CD14-positive monocyte (primary cell): ENCODE data around the gene DCAF6. TPM values are rescaled to one million over a fixed set of nuclear protein-coding genes. Genes with fewer than 3 reads are reported as not detected.

Source experiments
- DNase-seq, 3 donors: peaks; one replicate each; pipeline ENCODE4 v3.0.0-alpha.2; 2011 to 2022
- H2AFZ ChIP-seq: 2 replicates; pipeline ENCODE4 v1.6.0; 2012; ENCODE audit warnings: mild to moderate bottlenecking, low read depth, low read length, inconsistent platforms; ENCODE audit not compliant: insufficient read depth, poor library complexity, severe bottlenecking
- H3K27ac ChIP-seq, 2 donors: 1 replicate in 1 of 2; 2 replicates in 1 of 2; pipeline ENCODE4 v1.5.1; 2012 to 2013; ENCODE audit warnings: low read length in 2 of 2, control low read depth in 1 of 2, inconsistent platforms in 1 of 2, low read depth in 1 of 2, mild to moderate bottlenecking in 1 of 2
- H3K27me3 ChIP-seq, 2 donors: one replicate each; pipeline versions ENCODE4 v1.6.0 to v1.6.1; 2011 to 2013; ENCODE audit warnings: low read length in 2 of 2; ENCODE audit not compliant: control insufficient read depth in 2 of 2, insufficient read depth in 2 of 2
- H3K36me3 ChIP-seq, 2 donors: replicated peaks in 1 of 2; 1 replicate in 1 of 2; 2 replicates in 1 of 2; pipeline versions ENCODE4 v1.5.1 to v1.6.1; 2012 to 2013; ENCODE audit warnings: low read length in 2 of 2, control low read depth in 1 of 2, inconsistent platforms in 1 of 2, mild to moderate bottlenecking in 1 of 2; ENCODE audit not compliant: insufficient read depth in 2 of 2, control insufficient read depth in 1 of 2
- H3K4me1 ChIP-seq, 2 donors: 1 replicate in 1 of 2; 2 replicates in 1 of 2; pipeline versions ENCODE4 v1.5.1 to v1.6.1; 2012 to 2013; ENCODE audit warnings: low read length in 2 of 2, control low read depth in 1 of 2, inconsistent platforms in 1 of 2, mild to moderate bottlenecking in 1 of 2, moderate library complexity in 1 of 2; ENCODE audit not compliant: insufficient read depth in 2 of 2, control insufficient read depth in 1 of 2
- H3K4me2 ChIP-seq: replicated peaks from 2 replicates; pipeline ENCODE3; 2012; ENCODE audit warnings: low read length, moderate library complexity, mild to moderate bottlenecking; ENCODE audit not compliant: poor library complexity, severe bottlenecking; ENCODE audit errors: extremely low read depth
- H3K4me3 ChIP-seq, 3 experiments: fragments of 200-600 bp in 1 of 3; sonication (generic) in 1 of 3; replicated peaks in 1 of 3; 1 replicate in 2 of 3; 2 replicates in 1 of 3; pipeline ENCODE4 v1.5.1; 2011 to 2013; ENCODE audit warnings: low read length in 3 of 3, mild to moderate bottlenecking in 3 of 3, control low read depth in 2 of 3, low read depth in 2 of 3, inconsistent platforms in 1 of 3, moderate library complexity in 1 of 3
- H3K79me2 ChIP-seq: 2 replicates; pipeline ENCODE4 v1.6.0; 2012; ENCODE audit warnings: mild to moderate bottlenecking, control low read depth, inconsistent platforms, low read length, moderate library complexity; ENCODE audit not compliant: insufficient read depth
- H3K9ac ChIP-seq: 2 replicates; pipeline ENCODE4 v1.6.0; 2017; ENCODE audit warnings: low read length, mild to moderate bottlenecking; ENCODE audit not compliant: insufficient read depth, poor library complexity, severe bottlenecking
- H3K9me3 ChIP-seq, 2 donors: replicated peaks in 1 of 2; 1 replicate in 1 of 2; 2 replicates in 1 of 2; pipeline versions ENCODE4 v1.5.1 to v1.6.1; 2012 to 2013; ENCODE audit warnings: low read length in 2 of 2, control low read depth in 1 of 2; ENCODE audit not compliant: control insufficient read depth in 1 of 2, insufficient read depth in 1 of 2
- H4K20me1 ChIP-seq: 2 replicates; pipeline ENCODE4 v1.6.0; 2012; ENCODE audit warnings: mild to moderate bottlenecking, low read length, control low read depth, moderate library complexity; ENCODE audit not compliant: insufficient read depth
- H3K27ac Mint-ChIP-seq, 7 donors: one replicate each; pipeline ENCODE4 v1.8.0; 2020; ENCODE audit warnings: mild to moderate bottlenecking in 7 of 7, mixed read lengths in 7 of 7, moderate library complexity in 6 of 7, inconsistent platforms in 2 of 7
- H3K27me3 Mint-ChIP-seq, 3 donors: one replicate each; pipeline ENCODE4 v1.8.0; 2021 to 2022; ENCODE audit warnings: low read depth in 3 of 3, mild to moderate bottlenecking in 3 of 3, mixed read lengths in 3 of 3, moderate library complexity in 3 of 3, inconsistent platforms in 1 of 3
- H3K36me3 Mint-ChIP-seq, 2 donors: one replicate each; pipeline ENCODE4 v1.8.0; 2020; ENCODE audit warnings: mixed read lengths in 2 of 2, inconsistent platforms in 1 of 2, mild to moderate bottlenecking in 1 of 2
- H3K4me1 Mint-ChIP-seq: one replicate; pipeline ENCODE4 v1.8.0; 2020; ENCODE audit warnings: mild to moderate bottlenecking, mixed read lengths
- H3K4me3 Mint-ChIP-seq, 2 donors: one replicate each; pipeline ENCODE4 v1.8.0; 2020; ENCODE audit warnings: mild to moderate bottlenecking in 2 of 2, mixed read lengths in 2 of 2, moderate library complexity in 1 of 2
- H3K9me3 Mint-ChIP-seq, 7 donors: one replicate each; pipeline ENCODE4 v1.8.0; 2020 to 2022; ENCODE audit warnings: mixed read lengths in 7 of 7, mild to moderate bottlenecking in 6 of 7, moderate library complexity in 6 of 7, inconsistent platforms in 2 of 7
- WGBS: methylation state at CpG from one replicate; pipeline ENCODE4 v1.1.5; 2013; ENCODE audit warnings: missing lambda C conversion rate; ENCODE audit not compliant: insufficient coverage; 5-methylcytosine and 5-hydroxymethylcytosine counted together
- intact Hi-C, 2 donors: fragments of 100-400 bp; cut with micrococcal nuclease; formaldehyde crosslinking; loops; one replicate each; pipeline versions ENCODE4 v1.15.0 to v1.15.1; 2023
- polyA plus RNA-seq, 3 donors: library from polyadenylated mRNA; depleted of rRNA in 1 of 3; unstranded in 2 of 3; stranded (reverse) in 1 of 3; fragments of 300-500 nt in 2 of 3; fragments of >200 nt in 1 of 3; fragmentation: Illumina TruSeq in 2 of 3; gene quantifications; 1 replicate in 2 of 3; 2 replicates in 1 of 3; pipeline ENCODE4 v1.2.3, GENCODE V29; 2012 to 2021
- TF ChIP-seq, protein P1 (sequence below): fragments of 200-600 bp; IDR thresholded peaks from one replicate; pipeline ENCODE4 v1.8.0; 2022; ENCODE audit warnings: antibody characterized with exemption, mild to moderate bottlenecking

Gene DCAF6
- polyA plus RNA-seq, 3 donors = 11.8 to 16.1 (median 11.9) TPM

DNA sequence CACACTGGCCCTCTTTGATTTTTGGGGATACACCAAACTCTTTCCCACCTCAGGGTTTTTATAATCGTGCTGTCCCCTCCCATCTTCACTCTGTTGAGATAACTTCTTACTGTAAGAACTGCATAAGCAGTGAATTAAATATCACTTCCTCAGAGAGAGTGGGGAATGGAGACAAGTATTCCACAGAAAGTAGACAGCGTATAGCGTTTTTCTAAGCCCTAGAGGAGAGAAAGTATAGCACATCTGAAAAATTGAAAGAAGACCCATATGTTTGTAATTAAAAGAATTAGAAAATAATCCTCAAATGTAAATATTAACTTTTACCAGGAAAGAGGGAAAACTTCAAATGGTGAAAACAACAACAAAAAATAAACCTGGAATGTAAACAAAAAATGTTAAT, 132.9 kb downstream of the DCAF6 start:
- H3K27ac Mint-ChIP-seq = no peak overlapping the region

DNA sequence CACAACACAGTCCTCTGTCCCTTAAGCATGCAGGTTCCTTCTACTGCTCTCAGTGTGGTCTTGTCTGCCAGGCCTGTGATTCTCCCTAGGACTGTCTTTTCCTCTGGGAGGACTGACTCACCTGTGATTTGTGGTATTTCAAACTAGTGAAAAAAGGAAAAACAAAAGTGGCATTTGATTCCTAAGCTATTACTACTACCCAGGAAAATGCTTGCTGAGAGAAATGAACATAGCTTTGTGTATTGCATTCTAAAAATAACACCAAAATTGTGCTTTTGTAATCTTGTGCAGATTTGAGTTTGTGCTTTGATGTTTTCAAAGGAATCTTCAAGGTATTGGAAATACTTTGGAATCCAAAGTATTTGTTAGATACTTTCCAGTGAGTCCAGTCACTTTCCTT, 143.3 kb downstream of the DCAF6 start:
- intact Hi-C loops = no loop called here
- H3K4me3 Mint-ChIP-seq = no peak overlapping the region
- peak overlapping the region in 3 of 7 donors; percentile 6 to 27 (median 24) for H3K27ac Mint-ChIP-seq

More for the DNA sequence above, 132.9 kb downstream of the DCAF6 start:
- Mint-ChIP-seq H3K27me3 (no peaks in the 10 kb centered on the region), H3K9me3 (no peaks in the 10 kb centered on the region), H3K4me3 (no peak overlapping the region), H3K4me1 (no peaks in the 10 kb centered on the region), H3K36me3 (peaks cover 54 to 63% of the 10 kb centered on the region in 2 donors)
- Histone ChIP-seq H3K36me3 (peaks cover 57 to 89% of the 10 kb centered on the region in 2 donors), H3K9me3 (no peaks in the 10 kb centered on the region), H3K27me3 (no peaks in the 10 kb centered on the region), H3K4me3 (no peak overlapping the region), H3K27ac (no peak overlapping the region), H2AFZ (no peak overlapping the region), H4K20me1 (no peaks in the 10 kb centered on the region), H3K79me2 (no peaks in the 10 kb centered on the region), H3K4me1 (no peaks in the 10 kb centered on the region), H3K9ac (no peak overlapping the region), H3K4me2 (no peak overlapping the region)
- intact Hi-C loops = no loop called here
- WGBS = no CpG with 5 or more reads among the region's 3 CpGs
- DNase-seq = no peak
- TF ChIP-seq, protein P1, sequence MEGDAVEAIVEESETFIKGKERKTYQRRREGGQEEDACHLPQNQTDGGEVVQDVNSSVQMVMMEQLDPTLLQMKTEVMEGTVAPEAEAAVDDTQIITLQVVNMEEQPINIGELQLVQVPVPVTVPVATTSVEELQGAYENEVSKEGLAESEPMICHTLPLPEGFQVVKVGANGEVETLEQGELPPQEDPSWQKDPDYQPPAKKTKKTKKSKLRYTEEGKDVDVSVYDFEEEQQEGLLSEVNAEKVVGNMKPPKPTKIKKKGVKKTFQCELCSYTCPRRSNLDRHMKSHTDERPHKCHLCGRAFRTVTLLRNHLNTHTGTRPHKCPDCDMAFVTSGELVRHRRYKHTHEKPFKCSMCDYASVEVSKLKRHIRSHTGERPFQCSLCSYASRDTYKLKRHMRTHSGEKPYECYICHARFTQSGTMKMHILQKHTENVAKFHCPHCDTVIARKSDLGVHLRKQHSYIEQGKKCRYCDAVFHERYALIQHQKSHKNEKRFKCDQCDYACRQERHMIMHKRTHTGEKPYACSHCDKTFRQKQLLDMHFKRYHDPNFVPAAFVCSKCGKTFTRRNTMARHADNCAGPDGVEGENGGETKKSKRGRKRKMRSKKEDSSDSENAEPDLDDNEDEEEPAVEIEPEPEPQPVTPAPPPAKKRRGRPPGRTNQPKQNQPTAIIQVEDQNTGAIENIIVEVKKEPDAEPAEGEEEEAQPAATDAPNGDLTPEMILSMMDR = no peak

More for the DNA sequence above, 143.3 kb downstream of the DCAF6 start:
- H3K4me2 ChIP-seq = no peak overlapping the region
- H3K36me3 Mint-ChIP-seq = peaks cover 30 to 33% of the 10 kb centered on the region in 2 donors
- H3K9ac ChIP-seq = no peak overlapping the region
- H3K9me3 Mint-ChIP-seq = no peaks in the 10 kb centered on the region
- DNase-seq = no peak
- no peaks in the 10 kb centered on the region for H3K79me2 ChIP-seq
- no peak overlapping the region for H2AFZ ChIP-seq
- peaks cover 0 to under 1% (median 0%) of the 10 kb centered on the region in 3 donors for H3K27me3 Mint-ChIP-seq
- no peaks in the 10 kb centered on the region for H3K27me3 ChIP-seq
- H4K20me1 ChIP-seq = no peaks in the 10 kb centered on the region
- TF ChIP-seq, protein P1 = no peak
- H3K4me3 ChIP-seq = no peak overlapping the region
- H3K36me3 ChIP-seq = peaks cover 15 to 37% of the 10 kb centered on the region in 2 donors
- H3K9me3 ChIP-seq = no peaks in the 10 kb centered on the region
- H3K4me1 Mint-ChIP-seq = peaks cover 17% of the 10 kb centered on the region
- no peak overlapping the region for H3K27ac ChIP-seq
- peaks cover under 1% of the 10 kb centered on the region in 2 donors for H3K4me1 ChIP-seq
